Colon (tissue), 2 donors: ENCODE results near the gene XIRP2.
"Not testable (repeated sequence)": the region's sequence is repeated elsewhere in the genome, so short reads cannot be mapped to it uniquely, and the experiment has no call there.

ENCODE experiments used
- FAIRE-seq: peaks from 2 replicates; lab custom pipeline; 2012; peaks lifted over from hg19 to GRCh38; lab: Jason Lieb, UNC
- donor health status: control.
- donor health status: control.

The XIRP2 gene

DNA sequence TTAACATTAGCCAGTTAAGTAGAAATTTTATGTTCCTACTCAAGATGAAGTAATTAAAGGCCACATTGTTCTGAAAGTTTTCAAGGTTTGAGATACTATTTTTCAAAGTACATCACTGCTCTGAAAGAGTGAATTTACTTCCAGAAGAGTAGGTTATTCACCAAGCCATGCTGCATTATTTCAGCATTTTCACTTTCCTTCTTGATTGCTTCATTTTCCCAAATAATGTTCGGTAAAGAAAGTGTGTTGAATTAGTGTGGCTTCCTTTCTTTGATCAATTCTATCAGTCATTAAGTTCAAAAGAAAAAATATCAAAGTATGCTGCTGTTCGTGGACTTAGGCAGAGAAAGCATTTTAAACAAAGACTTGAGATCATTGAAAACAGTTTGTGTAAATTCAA lies 310.3 kb downstream of the XIRP2 start:
- FAIRE-seq: no peak

- no peak for FAIRE-seq
Observed at GRCh38 chr2:167200019-167200418, 311.7 kb downstream of the XIRP2 start.

DNA sequence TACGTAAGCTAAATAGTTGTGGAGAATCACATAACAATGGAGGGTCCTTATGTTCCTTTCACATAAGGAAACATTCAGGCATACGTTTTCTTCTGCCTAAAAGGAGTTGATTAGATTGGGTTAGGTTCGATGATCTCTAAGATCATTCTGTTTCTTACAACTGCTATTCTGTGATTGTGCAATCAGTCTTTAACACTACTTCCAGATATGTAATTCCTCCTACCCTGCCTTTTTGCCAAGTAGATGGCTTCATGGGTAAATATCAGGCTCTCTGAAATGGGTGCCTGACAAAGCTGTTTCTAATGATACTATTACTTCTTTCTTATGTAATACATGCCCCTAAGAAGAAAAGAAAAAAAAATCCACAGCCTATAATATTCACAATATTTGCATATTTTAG lies 321.5 kb downstream of the XIRP2 start:
- FAIRE-seq: no peak

GRCh38 chr2:167212014-167212648 lies 323.9 kb downstream of the XIRP2 start:
- FAIRE-seq: no peak

DNA sequence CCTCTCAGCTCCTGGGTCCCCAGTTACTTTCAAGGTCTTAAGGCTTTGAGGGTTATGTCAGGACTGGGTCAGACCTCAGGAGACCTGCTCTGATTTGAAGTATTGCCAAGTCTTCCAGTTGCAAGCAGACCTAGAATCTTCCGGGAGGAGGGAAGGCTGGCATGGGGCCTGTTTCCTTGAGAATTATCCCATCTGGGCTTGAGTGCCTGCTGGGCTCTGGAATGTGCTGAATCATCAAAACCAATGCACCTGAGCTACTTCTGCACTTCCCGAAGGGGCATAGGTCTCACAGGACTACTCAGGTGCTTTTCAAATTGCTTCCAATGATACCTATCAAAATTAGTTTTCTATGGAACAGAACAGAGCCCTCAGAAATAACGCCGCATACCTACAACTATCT lies 327.3 kb downstream of the XIRP2 start:
- no peak for FAIRE-seq

GRCh38 chr2:167237478-167237877 lies 349.2 kb downstream of the XIRP2 start:
- no peak for FAIRE-seq

DNA sequence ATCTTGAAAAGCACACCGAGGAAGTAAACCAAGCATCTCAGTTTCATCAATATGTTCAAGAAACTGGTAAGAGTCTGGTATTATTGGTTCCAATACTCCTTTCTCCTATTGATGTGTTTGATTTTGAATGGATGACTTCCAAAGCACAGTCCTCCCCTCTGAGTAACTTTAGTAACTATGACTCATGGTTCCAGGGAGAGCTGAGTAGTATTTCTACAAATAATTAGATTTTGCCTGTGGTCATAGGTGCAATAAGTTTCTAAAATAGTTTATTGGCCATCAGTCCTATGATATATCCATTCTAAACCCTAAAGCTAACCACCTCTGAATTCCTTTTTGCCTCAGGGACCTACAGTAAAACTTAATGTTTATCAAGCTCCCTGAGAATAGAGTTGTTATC lies 352.4 kb downstream of the XIRP2 start:
- no peak for FAIRE-seq

GRCh38 chr2:167249197-167249596 lies 360.9 kb downstream of the XIRP2 start:
- no peak for FAIRE-seq

DNA sequence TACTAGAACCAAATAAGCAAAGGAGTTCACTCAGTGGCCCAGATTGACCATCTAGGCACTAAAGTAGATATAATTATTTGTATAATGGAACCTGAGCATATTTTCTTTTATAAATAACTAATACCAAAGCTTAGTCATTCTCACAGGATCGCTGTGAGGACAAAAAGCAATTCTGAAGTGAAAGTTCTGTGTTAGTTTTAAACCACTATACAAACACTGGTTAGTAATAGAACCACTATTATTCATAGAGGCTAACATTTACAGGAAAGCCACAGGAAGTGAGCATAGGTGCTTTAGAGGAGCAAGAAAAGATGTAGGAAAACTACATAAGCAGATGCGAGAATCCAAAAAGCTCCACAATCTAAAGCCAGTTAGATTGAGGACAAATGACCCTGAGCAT lies 364.7 kb downstream of the XIRP2 start:
- FAIRE-seq: no peak

DNA sequence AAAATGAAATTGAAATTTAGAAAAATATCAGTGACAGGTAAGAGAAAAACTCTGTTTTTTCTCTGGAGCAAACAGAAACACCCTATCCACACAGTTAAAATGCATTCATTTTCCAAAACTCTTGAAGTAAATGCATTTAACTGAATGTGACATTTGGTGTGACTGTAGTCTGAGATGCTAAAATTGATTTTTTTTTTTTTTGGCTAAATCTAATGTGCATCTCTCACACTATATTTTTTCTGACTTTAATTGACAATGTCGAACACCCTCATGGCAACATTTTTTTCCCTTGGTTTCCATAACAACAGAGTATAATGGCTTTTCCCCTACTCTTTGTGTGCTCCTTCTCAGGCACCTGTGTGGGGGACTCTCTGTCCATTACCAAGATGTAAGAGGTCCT lies 366.4 kb downstream of the XIRP2 start:
- no peak for FAIRE-seq

- FAIRE-seq: no peak
Observed at GRCh38 chr2:167258712-167259111, 370.4 kb downstream of the XIRP2 start.

GRCh38 chr2:167264380-167264779 lies 376.1 kb downstream of the XIRP2 start:
- FAIRE-seq: no peak

- no peak for FAIRE-seq
Observed at GRCh38 chr2:167265004-167265403, 376.7 kb downstream of the XIRP2 start.

- FAIRE-seq: no peak
Observed at GRCh38 chr2:167265722-167266121, 377.4 kb downstream of the XIRP2 start.

DNA sequence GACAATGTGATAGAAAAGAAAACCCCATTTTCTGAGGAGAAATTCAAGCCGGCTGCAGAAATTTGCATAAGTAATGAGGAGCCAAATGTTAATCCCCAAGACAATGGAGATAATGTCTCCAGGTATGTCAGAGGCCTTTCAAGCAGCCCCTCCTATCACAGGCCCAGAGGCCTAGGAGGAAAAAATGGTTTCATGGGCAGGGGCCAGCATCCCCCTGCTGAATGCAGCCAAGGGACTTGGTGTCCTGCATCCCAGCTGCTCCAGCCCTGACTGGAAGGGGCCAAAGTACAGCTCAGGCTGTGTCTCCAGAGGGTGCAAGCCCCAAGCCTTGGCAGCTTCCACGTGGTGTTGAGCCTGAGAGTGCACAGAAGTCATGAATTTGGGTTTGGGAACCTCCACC lies 380.0 kb downstream of the XIRP2 start:
- FAIRE-seq: not testable (repeated sequence)

GRCh38 chr2:167271932-167272331 lies 383.7 kb downstream of the XIRP2 start:
- no peak for FAIRE-seq

- FAIRE-seq: no peak
Observed at GRCh38 chr2:167275046-167275445, 386.8 kb downstream of the XIRP2 start.

DNA sequence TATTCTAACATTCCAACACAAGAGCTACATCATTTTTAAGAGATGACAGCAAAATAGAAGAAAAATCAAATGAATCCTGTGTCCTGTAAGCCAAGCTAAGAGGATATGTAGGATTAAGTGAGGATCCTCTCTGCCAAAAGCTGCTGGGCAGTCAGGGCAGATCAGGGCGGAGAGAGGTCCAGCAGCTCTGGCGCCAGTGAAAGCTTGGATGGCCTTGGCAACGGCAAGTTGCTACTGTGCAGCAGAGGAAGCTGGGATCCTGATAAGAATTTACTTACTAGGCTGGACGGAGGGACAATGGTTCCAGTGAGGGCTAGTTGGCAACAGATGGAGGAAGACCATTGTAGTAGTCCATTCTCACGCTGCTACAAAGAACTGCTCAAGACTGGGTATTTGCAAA lies 391.5 kb downstream of the XIRP2 start:
- no peak for FAIRE-seq

- FAIRE-seq: no peak
Observed at GRCh38 chr2:167287212-167287611, 398.9 kb downstream of the XIRP2 start.

DNA sequence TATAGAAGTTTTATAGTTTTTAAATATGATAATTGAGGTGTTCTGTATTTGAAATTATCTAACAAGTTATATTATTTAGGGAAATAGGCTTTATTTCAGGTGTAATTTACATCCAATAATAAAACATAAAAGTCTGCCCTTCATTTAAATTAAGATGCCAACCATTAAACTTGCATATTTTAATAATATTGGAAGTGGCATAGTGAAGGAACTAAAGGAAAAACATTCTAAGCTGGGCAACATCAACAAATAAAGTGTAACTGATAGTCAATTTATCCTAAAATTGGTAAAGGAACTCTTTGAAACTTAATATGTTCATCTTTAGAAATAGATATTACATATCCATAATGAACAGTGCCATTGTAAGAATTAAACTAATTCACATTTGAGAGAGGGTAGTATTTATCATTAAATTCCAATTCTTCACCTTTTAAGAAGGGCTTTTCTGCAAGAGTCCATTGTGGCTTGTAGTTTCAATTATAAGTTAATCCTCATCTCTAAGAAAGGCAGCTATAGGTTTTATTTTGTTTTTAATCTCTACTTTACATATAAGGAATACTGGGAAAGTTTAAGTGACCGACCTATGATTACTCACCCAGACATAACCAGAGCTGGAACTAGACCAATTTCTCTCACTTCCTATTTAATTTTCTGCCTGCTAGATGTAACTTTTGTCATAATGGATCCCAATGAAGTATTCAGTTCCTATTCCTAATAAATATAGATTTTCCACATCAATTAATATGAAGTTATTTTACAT lies 401.6 kb downstream of the XIRP2 start:
- no peak for FAIRE-seq

DNA sequence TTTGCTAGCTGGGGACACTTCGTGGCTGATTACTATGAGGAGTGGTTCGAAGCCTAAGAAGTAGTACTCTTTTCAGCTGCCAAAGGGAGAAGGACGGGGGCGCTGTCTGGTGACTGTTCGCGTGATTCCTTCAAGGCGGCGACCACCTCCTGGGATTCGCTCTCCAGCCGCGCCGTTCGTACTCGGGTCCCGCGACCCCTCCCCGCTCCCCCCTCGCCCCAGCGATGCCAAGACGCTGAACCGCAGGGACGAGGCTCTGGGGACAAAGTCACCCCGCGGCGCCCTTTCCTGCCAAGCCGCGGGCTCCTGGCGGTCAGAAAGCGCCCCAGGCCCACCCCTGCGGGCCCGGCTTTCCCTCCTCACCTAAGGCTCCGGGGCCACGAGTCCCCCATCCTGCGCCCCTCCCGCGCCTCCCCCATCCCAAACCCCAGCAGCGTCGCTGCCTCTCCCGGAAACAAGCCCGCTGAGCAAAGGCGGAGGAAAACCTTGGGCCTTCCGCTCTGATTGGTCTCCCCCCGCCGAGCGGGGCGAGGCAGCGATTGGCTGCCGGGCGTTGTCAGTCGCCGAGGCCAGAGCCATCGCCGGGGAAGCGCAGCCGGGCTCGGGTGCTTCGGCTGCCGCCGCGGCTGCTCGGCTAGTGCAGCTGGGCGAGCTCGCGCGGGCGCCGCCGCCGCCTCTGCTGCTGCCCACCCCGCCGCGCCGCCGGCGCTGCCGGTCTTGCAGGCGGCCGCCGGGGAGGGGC lies 404.3 kb downstream of the XIRP2 start, which contains the start of gene B3GALT1:
Gene B3GALT1 (plus strand): TSS at position 572 of the 742 bp plus-strand sequence.
- FAIRE-seq: no peak

GRCh38 chr2:167293172-167293781 lies 405.0 kb downstream of the XIRP2 start:
- no peak for FAIRE-seq
